ENCODE data around the gene FES. TPM values are rescaled to one million over a fixed set of nuclear protein-coding genes. Genes with fewer than 3 reads are reported as not detected.
A peak's percentile ranks its signal among the peaks of the same experiment; 100 is the strongest.

FES gene
- polyA plus RNA-seq (2012; ENCODE audit: insufficient read length, low read depth): 40.2 TPM

DNA sequence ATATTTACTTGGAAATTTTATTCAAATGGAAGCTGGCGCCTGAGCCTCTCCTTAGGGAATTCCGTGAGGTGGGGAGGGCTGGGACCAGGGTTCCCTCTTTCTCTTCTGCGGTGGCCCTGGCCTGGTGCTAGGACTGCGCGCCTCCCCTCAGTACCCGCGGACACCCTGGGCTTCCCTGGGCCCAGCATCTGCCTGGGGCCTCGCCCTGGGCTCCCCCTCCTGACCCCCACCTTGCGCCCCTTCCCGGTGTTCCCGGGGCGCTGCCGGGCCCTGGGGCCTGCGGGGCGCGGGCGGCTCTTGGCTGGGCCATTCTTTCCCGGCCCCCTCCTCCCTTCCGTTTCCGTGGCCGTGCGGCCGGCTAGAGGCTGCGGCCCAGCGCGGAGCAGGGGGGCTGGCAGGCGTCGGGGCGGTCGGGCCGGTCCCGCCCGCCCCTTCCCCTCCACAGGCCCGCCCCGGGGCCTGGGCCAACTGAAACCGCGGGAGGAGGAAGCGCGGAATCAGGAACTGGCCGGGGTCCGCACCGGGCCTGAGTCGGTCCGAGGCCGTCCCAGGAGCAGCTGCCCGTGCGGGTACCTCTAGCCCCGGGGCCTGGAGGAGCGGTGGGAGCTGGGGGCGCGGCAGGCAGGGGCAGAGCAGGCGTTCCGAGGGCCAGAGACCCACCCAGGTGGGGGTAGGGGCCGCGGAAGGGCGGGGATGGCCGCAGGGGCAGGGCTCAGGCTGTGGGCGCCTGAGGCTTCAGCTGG, at the start of gene FES:
Gene FES, plus strand, starts transcription at position 529 of the 743 bp plus-strand sequence. CDS start 542 bp downstream, outside the sequence.
- TF ChIP-seq, protein P1, sequence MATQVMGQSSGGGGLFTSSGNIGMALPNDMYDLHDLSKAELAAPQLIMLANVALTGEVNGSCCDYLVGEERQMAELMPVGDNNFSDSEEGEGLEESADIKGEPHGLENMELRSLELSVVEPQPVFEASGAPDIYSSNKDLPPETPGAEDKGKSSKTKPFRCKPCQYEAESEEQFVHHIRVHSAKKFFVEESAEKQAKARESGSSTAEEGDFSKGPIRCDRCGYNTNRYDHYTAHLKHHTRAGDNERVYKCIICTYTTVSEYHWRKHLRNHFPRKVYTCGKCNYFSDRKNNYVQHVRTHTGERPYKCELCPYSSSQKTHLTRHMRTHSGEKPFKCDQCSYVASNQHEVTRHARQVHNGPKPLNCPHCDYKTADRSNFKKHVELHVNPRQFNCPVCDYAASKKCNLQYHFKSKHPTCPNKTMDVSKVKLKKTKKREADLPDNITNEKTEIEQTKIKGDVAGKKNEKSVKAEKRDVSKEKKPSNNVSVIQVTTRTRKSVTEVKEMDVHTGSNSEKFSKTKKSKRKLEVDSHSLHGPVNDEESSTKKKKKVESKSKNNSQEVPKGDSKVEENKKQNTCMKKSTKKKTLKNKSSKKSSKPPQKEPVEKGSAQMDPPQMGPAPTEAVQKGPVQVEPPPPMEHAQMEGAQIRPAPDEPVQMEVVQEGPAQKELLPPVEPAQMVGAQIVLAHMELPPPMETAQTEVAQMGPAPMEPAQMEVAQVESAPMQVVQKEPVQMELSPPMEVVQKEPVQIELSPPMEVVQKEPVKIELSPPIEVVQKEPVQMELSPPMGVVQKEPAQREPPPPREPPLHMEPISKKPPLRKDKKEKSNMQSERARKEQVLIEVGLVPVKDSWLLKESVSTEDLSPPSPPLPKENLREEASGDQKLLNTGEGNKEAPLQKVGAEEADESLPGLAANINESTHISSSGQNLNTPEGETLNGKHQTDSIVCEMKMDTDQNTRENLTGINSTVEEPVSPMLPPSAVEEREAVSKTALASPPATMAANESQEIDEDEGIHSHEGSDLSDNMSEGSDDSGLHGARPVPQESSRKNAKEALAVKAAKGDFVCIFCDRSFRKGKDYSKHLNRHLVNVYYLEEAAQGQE (IDR thresholded peaks at IDR 0.05; ENCODE audit: insufficient read depth in 1 of 2, low read depth in 2 of 2, low read length in 2 of 2): peak; percentile 28 to 33; a peak in 1 of 4 replicates
- TF ChIP-seq FOXP2 (optimal IDR thresholded peaks at IDR 0.05; ENCODE audit: borderline replicate concordance, extremely low read depth, extremely low read length, insufficient read depth): peak; percentile 41
- TF ChIP-seq SIN3A (IDR thresholded peaks at IDR 0.05; ENCODE audit: borderline replicate concordance, insufficient read depth, low read length): 0 out of 2 replicates have a peak, but pooled peaks have one; percentile 20
- TF ChIP-seq TAF1 (IDR thresholded peaks at IDR 0.05; ENCODE audit: borderline replicate concordance, insufficient read depth, low read length): 0 out of 2 replicates have a peak, but pooled peaks have one; percentile 47
- peak; percentile 49; the same call in 1 of the 2 replicates for TF ChIP-seq POLR2AphosphoS5 (IDR thresholded peaks at IDR 0.05; ENCODE audit: low read depth, low read length)

DNA sequence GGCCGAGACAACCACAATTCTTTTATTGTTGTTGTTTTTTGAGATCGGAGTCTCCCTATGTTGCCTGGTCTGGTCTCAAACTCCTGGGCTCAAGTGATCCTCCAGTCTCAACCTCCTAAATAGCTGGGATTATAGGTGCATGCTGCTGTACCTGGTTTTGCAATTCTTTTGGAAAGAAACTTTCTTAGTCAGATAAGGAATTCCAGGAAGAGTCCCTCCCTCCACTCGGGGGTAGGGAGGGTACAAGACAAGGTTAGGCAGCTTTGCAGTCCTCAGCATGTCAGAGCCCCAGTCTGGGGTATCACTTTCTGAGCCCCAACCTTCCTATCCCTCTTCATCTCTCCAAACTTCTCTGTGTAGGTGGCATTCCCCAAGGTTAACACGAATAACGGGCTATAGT, 49.7 kb upstream of the FES start:
- TF ChIP-seq SIN3A (IDR thresholded peaks at IDR 0.05; ENCODE audit: borderline replicate concordance, insufficient read depth, low read length): no peak
- TF ChIP-seq POLR2AphosphoS5 (IDR thresholded peaks at IDR 0.05; ENCODE audit: low read depth, low read length): no peak

DNA sequence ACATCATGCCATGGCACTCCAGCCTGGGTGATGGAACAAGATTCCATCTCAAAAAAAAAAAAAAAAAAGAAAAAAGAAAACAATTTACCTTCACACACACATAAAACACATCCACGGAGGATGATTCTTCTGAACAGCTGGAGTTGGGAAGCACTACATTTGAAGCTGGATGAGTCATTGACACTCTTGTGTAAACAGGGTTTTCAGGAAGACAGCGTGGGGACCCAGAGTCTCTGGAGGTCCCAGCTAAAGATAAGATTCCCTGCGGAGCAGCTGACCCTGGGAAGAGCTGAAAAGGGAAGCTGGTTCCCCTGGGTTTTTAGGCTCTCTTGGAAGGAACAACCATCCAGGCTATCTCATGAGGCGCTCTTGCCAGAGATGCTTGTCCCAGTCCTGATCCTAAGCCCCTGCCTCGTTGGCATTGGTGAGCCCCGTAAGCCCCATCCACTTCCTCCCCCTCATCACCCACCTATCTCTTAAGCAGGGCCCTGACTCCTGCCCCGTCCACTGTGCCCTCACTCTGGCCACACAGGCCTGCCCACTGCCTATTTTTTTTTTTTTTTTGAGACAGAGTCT, 47.9 kb upstream of the FES start:
- peak; percentile 68; the same call in 1 of the 2 replicates for TF ChIP-seq SIN3A (IDR thresholded peaks at IDR 0.05; ENCODE audit: borderline replicate concordance, insufficient read depth, low read length)
- TF ChIP-seq FOXP2 (optimal IDR thresholded peaks at IDR 0.05; ENCODE audit: borderline replicate concordance, extremely low read depth, extremely low read length, insufficient read depth): peak; percentile 20
- TF ChIP-seq, protein P1 (IDR thresholded peaks at IDR 0.05; ENCODE audit: insufficient read depth in 1 of 2, low read depth in 2 of 2, low read length in 2 of 2): no peak
- TF ChIP-seq TAF1 (IDR thresholded peaks at IDR 0.05; ENCODE audit: borderline replicate concordance, insufficient read depth, low read length): no peak
- no peak for TF ChIP-seq POLR2AphosphoS5 (IDR thresholded peaks at IDR 0.05; ENCODE audit: low read depth, low read length)

DNA sequence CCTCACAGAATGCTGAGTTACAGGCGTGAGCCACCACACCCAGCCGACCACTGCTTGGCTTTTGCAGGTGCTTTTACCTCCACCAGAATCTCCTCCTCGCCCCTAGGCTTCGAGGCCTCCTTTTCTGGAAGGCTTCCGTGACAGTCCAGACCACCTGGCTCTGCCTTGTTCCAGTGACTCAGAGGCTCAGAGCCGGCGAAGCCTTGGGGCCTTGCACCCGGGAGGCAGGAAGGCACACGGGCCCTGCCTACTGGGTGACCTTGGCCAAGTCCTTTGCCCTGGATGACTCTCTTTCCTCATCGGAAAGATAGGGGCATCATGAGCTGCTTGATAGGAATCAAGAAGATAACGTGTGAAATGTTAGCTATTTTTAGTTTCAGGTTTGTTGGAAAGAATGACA, 47.2 kb upstream of the FES start:
- TF ChIP-seq POLR2AphosphoS5 (IDR thresholded peaks at IDR 0.05; ENCODE audit: low read depth, low read length) (no peak), FOXP2 (optimal IDR thresholded peaks at IDR 0.05; ENCODE audit: borderline replicate concordance, extremely low read depth, extremely low read length, insufficient read depth) (no peak), TAF1 (IDR thresholded peaks at IDR 0.05; ENCODE audit: borderline replicate concordance, insufficient read depth, low read length) (no peak), SIN3A (IDR thresholded peaks at IDR 0.05; ENCODE audit: borderline replicate concordance, insufficient read depth, low read length) (no peak)
- TF ChIP-seq, protein P1 (IDR thresholded peaks at IDR 0.05; ENCODE audit: insufficient read depth in 1 of 2, low read depth in 2 of 2, low read length in 2 of 2): no peak

DNA sequence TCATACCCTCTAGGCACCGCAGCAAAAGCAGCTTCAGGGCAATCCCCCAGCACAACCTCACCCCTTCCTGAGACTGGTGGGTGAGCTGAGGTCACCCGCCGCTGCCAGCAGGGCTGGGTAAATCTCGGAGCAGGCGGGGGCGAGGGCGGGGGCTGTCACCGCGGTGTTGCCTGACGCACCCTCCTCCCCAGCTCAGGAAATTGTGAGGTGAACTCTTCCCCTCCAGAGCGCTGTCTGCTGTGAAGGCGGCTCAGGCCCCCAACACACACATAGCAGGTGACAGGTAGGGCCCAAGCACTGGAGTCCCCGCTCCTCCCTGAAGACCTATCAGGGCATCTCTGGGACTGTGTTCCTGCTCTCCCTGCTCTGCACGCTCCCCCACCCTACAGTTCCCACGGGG, 46.2 kb upstream of the FES start:
- TF ChIP-seq, protein P1 (IDR thresholded peaks at IDR 0.05; ENCODE audit: insufficient read depth in 1 of 2, low read depth in 2 of 2, low read length in 2 of 2): no peak
- TF ChIP-seq FOXP2 (optimal IDR thresholded peaks at IDR 0.05; ENCODE audit: borderline replicate concordance, extremely low read depth, extremely low read length, insufficient read depth): no peak
- TF ChIP-seq SIN3A (IDR thresholded peaks at IDR 0.05; ENCODE audit: borderline replicate concordance, insufficient read depth, low read length): no peak
- TF ChIP-seq POLR2AphosphoS5 (IDR thresholded peaks at IDR 0.05; ENCODE audit: low read depth, low read length): no peak
- TF ChIP-seq TAF1 (IDR thresholded peaks at IDR 0.05; ENCODE audit: borderline replicate concordance, insufficient read depth, low read length): no peak
